Gastroesophageal sphincter (tissue), 3 donors: ENCODE results near the gene MYMX.

Source experiments
- CTCF ChIP-seq, 4 experiments: fragments of 200-600 bp in 2 of 4; fragments of 450-650 bp in 2 of 4; sonication (generic) in 1 of 4; IDR thresholded peaks; one replicate each; pipeline ENCODE4 v1.5.1; 2017 to 2019; ENCODE audit warnings: antibody characterized with exemption in 4 of 4, mild to moderate bottlenecking in 2 of 4, moderate library complexity in 2 of 4
- POLR2AphosphoS5 ChIP-seq: sonication (generic); formaldehyde crosslinking; IDR thresholded peaks from one replicate; pipeline ENCODE4 v1.6.1; 2017; ENCODE audit warnings: antibody characterized with exemption

DNA sequence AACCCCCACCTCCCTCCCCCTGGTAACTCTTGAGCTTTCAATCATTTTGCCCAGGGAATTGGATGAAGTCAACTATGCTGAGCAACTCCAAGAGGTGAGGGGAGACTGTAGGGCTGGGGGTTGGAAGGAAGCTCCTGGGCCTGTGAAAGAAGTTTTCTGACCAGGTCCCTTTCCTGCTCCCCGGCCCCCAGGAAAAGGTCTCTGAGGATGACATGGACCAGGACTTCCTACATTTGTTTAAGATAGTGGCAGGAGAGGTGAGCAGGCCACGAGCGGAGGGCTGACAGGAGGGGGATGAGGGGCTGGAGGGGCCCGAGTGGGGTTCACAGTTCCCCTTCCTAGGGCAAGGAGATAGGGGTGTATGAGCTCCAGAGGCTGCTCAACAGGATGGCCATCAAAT, 36.3 kb upstream of the MYMX start:
- TF ChIP-seq CTCF (IDR thresholded peaks at IDR 0.05): no peak
- TF ChIP-seq POLR2AphosphoS5: no peak
